Neural cell (in vitro differentiated cells): Measurements from ENCODE around the gene DIP2C. TPM values are rescaled to one million over a fixed set of nuclear protein-coding genes. Genes with fewer than 3 reads are reported as not detected.

ENCODE experiments used
- H2AFZ ChIP-seq: fragments of 200-600, 300-800 bp; sonication (generic), shearing (Covaris generic); 2 replicates; pipeline ENCODE4 v1.6.0; 2014; ENCODE audit warnings: low read depth, mild to moderate bottlenecking, antibody characterized with exemption, low read length, moderate library complexity
- H3F3A ChIP-seq: fragments of 200-600 bp; shearing (Covaris generic); 2 replicates; pipeline ENCODE4 v1.6.1; 2016; ENCODE audit warnings: mild to moderate bottlenecking, moderate library complexity, mixed read lengths, antibody characterized with exemption, low read length; ENCODE audit not compliant: insufficient read depth, poor library complexity, severe bottlenecking
- H3K27ac ChIP-seq: fragments of 200-600, 300-800 bp; sonication (generic), shearing (Covaris generic); 2 replicates; pipeline ENCODE4 v1.5.1; 2014; ENCODE audit warnings: mild to moderate bottlenecking, low read length, moderate library complexity
- H3K27me3 ChIP-seq: fragments of 300-800, 200-600 bp; sonication (generic), shearing (Covaris generic); 2 replicates; pipeline ENCODE4 v1.6.0; 2014; ENCODE audit warnings: mild to moderate bottlenecking, low read depth, low read length, moderate library complexity; ENCODE audit not compliant: insufficient read depth
- H3K36me3 ChIP-seq: fragments of 300-800, 200-600 bp; sonication (generic), shearing (Covaris generic); 2 replicates; pipeline ENCODE4 v1.5.1; 2014; ENCODE audit warnings: mild to moderate bottlenecking, antibody characterized with exemption, low read length, moderate library complexity; ENCODE audit not compliant: insufficient read depth
- H3K4me2 ChIP-seq: fragments of 300-800, 200-600 bp; sonication (generic), shearing (Covaris generic); 2 replicates; pipeline ENCODE4 v1.6.0; 2014; ENCODE audit warnings: mild to moderate bottlenecking, low read length
- H3K4me3 ChIP-seq: fragments of 300-800, 200-600 bp; sonication (generic), shearing (Covaris generic); 2 replicates; pipeline ENCODE4 v1.5.1; 2014; ENCODE audit warnings: mild to moderate bottlenecking, low read length, moderate library complexity
- H3K79me2 ChIP-seq: fragments of 200-600 bp; shearing (Covaris generic); replicated peaks from 2 replicates; pipeline ENCODE4 v1.6.0; 2014; ENCODE audit warnings: mild to moderate bottlenecking, low read length, moderate library complexity; ENCODE audit not compliant: insufficient read depth
- H3K9ac ChIP-seq: fragments of 300-800, 200-600 bp; sonication (generic), shearing (Covaris generic); 2 replicates; pipeline ENCODE4 v1.6.1; 2016; ENCODE audit warnings: mild to moderate bottlenecking, low read length, mixed read lengths
- H3K9me2 ChIP-seq: fragments of 200-600 bp; shearing (Covaris generic); 2 replicates; pipeline ENCODE4 v1.6.1; 2016; ENCODE audit warnings: mild to moderate bottlenecking, low read length, mixed read lengths; ENCODE audit not compliant: insufficient read depth
- H3K9me3 ChIP-seq: fragments of 200-600, 300-800 bp; sonication (generic), shearing (Covaris generic); 2 replicates; pipeline ENCODE4 v1.6.1; 2016; ENCODE audit warnings: mild to moderate bottlenecking, mixed run types, low read length, moderate library complexity, mixed read lengths
- H4K20me1 ChIP-seq: fragments of 200-600 bp; shearing (Covaris generic); 2 replicates; pipeline ENCODE4 v1.6.1; 2016; ENCODE audit warnings: mild to moderate bottlenecking, mixed run types; ENCODE audit not compliant: insufficient read depth
- CTCF ChIP-seq: fragments of 450-650 bp; IDR thresholded peaks from 2 replicates; pipeline ENCODE4 v1.5.1; 2014; ENCODE audit warnings: antibody characterized with exemption, mild to moderate bottlenecking, moderate library complexity; ENCODE audit not compliant: poor library complexity, severe bottlenecking
- EP300 ChIP-seq: fragments of 450-650 bp; conservative IDR thresholded peaks from 2 replicates; pipeline ENCODE4 v1.6.1; 2014; ENCODE audit warnings: antibody characterized with exemption, mild to moderate bottlenecking, moderate library complexity; ENCODE audit not compliant: poor library complexity, severe bottlenecking
- EZH2 ChIP-seq: fragments of 200-600, 300-800 bp; shearing (Covaris generic), sonication (generic); IDR thresholded peaks from 2 replicates; pipeline ENCODE4 v1.6.1; 2014; ENCODE audit warnings: antibody characterized with exemption, low read length, borderline replicate concordance, mild to moderate bottlenecking; ENCODE audit not compliant: insufficient read depth, poor library complexity, severe bottlenecking
- MXI1 ChIP-seq: fragments of 450-650 bp; conservative IDR thresholded peaks from 2 replicates; pipeline ENCODE4 v1.6.1; 2014; ENCODE audit warnings: antibody characterized with exemption, mild to moderate bottlenecking; ENCODE audit not compliant: poor library complexity, severe bottlenecking
- POLR2AphosphoS5 ChIP-seq: IDR thresholded peaks from 2 replicates; pipeline ENCODE4 v1.6.1; 2012
- RAD21 ChIP-seq: fragments of 450-650 bp; conservative IDR thresholded peaks from 2 replicates; pipeline ENCODE4 v1.6.1; 2014; ENCODE audit warnings: antibody characterized with exemption, mild to moderate bottlenecking, moderate library complexity
- REST ChIP-seq: IDR thresholded peaks from 2 replicates; pipeline ENCODE4 v1.6.1; 2012; ENCODE audit warnings: borderline replicate concordance
- SMC3 ChIP-seq: fragments of 450-650 bp; conservative IDR thresholded peaks from 2 replicates; pipeline ENCODE4 v1.6.1; 2014; ENCODE audit warnings: antibody characterized with exemption, mild to moderate bottlenecking, moderate library complexity; ENCODE audit not compliant: poor library complexity
- TAF1 ChIP-seq: IDR thresholded peaks from 2 replicates; pipeline ENCODE4 v1.6.1; 2012; ENCODE audit warnings: low read depth
- polyA plus RNA-seq: library from polyadenylated mRNA; depleted of rRNA; stranded (reverse); fragments of >200 nt; gene quantifications from 2 replicates; pipeline ENCODE4 v1.2.3, GENCODE V29; 2014

Gene DIP2C
- polyA plus RNA-seq, 1 donor from 2014 or later, result 24.1 TPM

DNA sequence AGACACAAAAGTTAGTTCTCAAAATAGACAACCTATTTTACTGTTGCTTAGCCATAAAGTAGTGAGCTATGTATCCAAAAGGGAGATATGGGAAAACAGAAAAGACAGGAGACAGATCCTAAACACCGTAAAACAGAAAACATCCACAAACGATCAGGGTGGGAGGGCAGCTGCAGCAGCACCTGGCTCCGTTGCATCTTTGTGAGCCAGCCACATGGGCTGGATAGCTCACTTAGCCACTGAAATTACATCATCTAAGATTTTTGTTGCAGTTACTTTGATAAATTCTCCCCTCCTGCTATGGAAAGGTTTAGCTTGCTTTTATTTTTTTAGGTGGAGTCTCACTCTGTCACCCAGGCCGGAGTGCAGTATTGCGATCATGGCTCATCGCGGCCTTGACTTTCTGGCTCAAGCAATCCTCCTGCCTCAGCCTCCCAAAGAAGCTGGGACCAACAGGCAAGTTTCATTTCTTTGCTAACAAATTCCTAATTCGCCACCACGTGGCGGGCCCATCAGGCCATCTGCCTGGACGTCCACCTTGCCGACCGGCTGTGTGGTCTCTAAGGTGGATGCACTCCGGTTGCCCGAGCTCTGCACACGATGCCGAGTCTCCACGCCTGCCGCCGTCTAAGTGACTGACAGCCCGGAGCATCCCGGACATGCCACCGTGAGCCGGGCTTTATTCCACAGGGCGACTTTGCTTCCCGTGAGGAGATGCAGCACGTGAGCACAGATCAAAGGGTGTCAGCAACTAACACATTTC lies 159.8 kb downstream of the DIP2C start:
- no peaks in the 10 kb centered on the region for H3K9me2 ChIP-seq
- H3F3A ChIP-seq, result no peaks in the 10 kb centered on the region
- H3K9ac ChIP-seq, result no peak overlapping the region
- H3K79me2 ChIP-seq, result peaks cover 61% of the 10 kb centered on the region
- TF ChIP-seq TAF1, result no peak
- TF ChIP-seq MXI1, result no peak
- TF ChIP-seq EZH2, result no peak
- no peak for TF ChIP-seq EP300
- TF ChIP-seq SMC3, result no peak
- no peak for TF ChIP-seq POLR2AphosphoS5
- TF ChIP-seq RAD21, result no peak
- no peak for TF ChIP-seq CTCF
- no peak for TF ChIP-seq REST
- H3K27me3 ChIP-seq, result no peaks in the 10 kb centered on the region
- H3K27ac ChIP-seq, result no peak overlapping the region
- no peak overlapping the region for H2AFZ ChIP-seq
- no peaks in the 10 kb centered on the region for H3K9me3 ChIP-seq
- no peak overlapping the region for H3K4me2 ChIP-seq
- H3K36me3 ChIP-seq, result no peaks in the 10 kb centered on the region
- no peak overlapping the region for H3K4me3 ChIP-seq
- no peaks in the 10 kb centered on the region for H4K20me1 ChIP-seq

GRCh38 chr10:528173-529165 lies 161.0 kb downstream of the DIP2C start:
- Histone ChIP-seq H3K4me3 (no peak overlapping the region), H3K36me3 (no peaks in the 10 kb centered on the region), H3K27ac (no peak overlapping the region), H3F3A (no peaks in the 10 kb centered on the region), H3K9ac (no peak overlapping the region), H3K9me2 (no peaks in the 10 kb centered on the region), H3K27me3 (no peaks in the 10 kb centered on the region), H3K4me2 (no peak overlapping the region), H4K20me1 (no peaks in the 10 kb centered on the region), H3K79me2 (peaks cover 64% of the 10 kb centered on the region), H3K9me3 (no peaks in the 10 kb centered on the region), H2AFZ (no peak overlapping the region)
- no peak for TF ChIP-seq POLR2AphosphoS5
- TF ChIP-seq TAF1, result no peak
- TF ChIP-seq RAD21, result no peak
- TF ChIP-seq REST, result no peak
- TF ChIP-seq CTCF, result no peak
- TF ChIP-seq EZH2, result no peak
- TF ChIP-seq MXI1, result no peak
- TF ChIP-seq SMC3, result no peak
- no peak for TF ChIP-seq EP300
